ENCODE results near the gene SLC25A1.

Gene SLC25A1

GRCh38 chr22:19142394-19142793, 36.1 kb downstream of the SLC25A1 start:
- in situ Hi-C loops (cut with HindIII; ENCODE audit: low pct_unique_long_range_greater_than_20kb, low sequenced_read_pairs) = no loop called here
- no peak for TF ChIP-seq JUND (IDR thresholded peaks at IDR 0.05; ENCODE audit: low read depth)
- no peak for DNase-seq (ENCODE audit: low read depth in 1 of 2, low spot score in 1 of 2)

GRCh38 chr22:19139974-19140373, 38.6 kb downstream of the SLC25A1 start:
- TF ChIP-seq JUND (IDR thresholded peaks at IDR 0.05; ENCODE audit: low read depth) = no peak
- in situ Hi-C loops (cut with HindIII; ENCODE audit: low pct_unique_long_range_greater_than_20kb, low sequenced_read_pairs) = no loop called here
- DNase-seq (ENCODE audit: low read depth in 1 of 2, low spot score in 1 of 2) = no peak

GRCh38 chr22:19139001-19139356, 39.6 kb downstream of the SLC25A1 start:
- no peak for TF ChIP-seq JUND (IDR thresholded peaks at IDR 0.05; ENCODE audit: low read depth)
- in situ Hi-C loops (cut with HindIII; ENCODE audit: low pct_unique_long_range_greater_than_20kb, low sequenced_read_pairs) = no loop called here
- DNase-seq (ENCODE audit: low read depth in 1 of 2, low spot score in 1 of 2) = no peak

GRCh38 chr22:19138217-19139000, 40.1 kb downstream of the SLC25A1 start:
- no peak for TF ChIP-seq JUND (IDR thresholded peaks at IDR 0.05; ENCODE audit: low read depth)
- no peak for DNase-seq (ENCODE audit: low read depth in 1 of 2, low spot score in 1 of 2)
- in situ Hi-C loops (cut with HindIII; ENCODE audit: low pct_unique_long_range_greater_than_20kb, low sequenced_read_pairs) = no loop called here

DNA sequence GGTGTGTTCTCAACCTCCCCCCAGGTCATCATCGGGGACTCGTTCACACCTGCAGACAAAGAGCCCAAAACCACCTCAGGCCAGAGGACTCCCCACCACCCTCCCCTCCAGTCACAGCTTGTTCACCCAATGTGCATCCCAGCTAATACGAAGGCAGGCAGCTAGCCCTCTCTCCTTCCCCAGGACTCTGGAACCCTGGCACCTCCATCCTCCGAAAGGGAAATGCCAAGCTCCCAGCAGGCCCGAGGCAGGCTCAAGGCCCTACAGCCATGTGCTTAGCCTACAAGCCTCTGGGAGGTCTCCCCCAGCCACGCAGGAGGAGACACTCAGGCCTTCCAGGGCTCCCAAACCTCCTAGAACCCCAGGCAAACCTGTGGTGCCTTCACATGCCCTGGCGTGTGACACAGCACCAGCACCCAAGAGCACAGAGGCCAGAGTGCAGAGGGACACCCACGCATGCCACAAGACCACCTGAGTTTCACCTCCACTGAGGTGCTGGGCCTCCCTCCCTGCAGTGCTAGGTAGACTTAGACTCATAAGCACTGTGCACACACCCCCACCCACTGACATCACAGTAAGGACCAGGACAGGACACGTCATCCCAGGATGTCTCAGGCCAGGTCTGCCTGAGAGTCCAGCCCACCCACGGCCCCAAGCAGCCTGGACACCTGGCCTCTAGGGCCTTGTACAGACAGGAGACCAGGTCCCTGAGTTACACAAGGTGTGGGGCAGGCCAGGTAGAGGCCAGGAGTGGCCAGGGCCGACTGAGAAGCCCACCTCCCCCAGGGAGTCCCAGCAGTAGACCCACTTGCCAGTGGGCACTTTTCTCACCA, 40.9 kb downstream of the SLC25A1 start:
- in situ Hi-C loops (cut with HindIII; ENCODE audit: low pct_unique_long_range_greater_than_20kb, low sequenced_read_pairs) = no loop called here
- TF ChIP-seq JUND (IDR thresholded peaks at IDR 0.05; ENCODE audit: low read depth) = no peak
- no peak for DNase-seq (ENCODE audit: low read depth in 1 of 2, low spot score in 1 of 2)

DNA sequence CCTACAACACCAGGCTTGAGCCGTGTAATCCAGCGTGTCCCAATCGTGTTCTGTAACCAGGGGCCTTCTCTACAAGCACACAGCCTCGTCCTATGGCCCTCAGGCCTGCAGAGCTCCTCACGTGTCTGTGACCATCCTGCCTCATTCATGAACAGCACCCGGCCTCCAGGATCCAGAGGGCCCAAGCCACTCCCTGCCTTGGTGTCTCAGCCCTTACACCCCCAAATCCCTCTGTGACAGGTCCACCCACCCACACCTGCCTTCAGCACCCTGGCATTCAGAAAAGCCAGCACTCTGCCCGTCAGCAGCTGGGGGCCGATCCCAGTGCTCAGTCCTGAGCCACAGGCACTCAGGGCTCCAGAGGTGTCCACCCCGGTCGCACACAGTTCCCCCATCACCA, 41.6 kb downstream of the SLC25A1 start:
- in situ Hi-C loops (cut with HindIII; ENCODE audit: low pct_unique_long_range_greater_than_20kb, low sequenced_read_pairs) = no loop called here
- DNase-seq (ENCODE audit: low read depth in 1 of 2, low spot score in 1 of 2) = no peak
- TF ChIP-seq JUND (IDR thresholded peaks at IDR 0.05; ENCODE audit: low read depth) = no peak

DNA sequence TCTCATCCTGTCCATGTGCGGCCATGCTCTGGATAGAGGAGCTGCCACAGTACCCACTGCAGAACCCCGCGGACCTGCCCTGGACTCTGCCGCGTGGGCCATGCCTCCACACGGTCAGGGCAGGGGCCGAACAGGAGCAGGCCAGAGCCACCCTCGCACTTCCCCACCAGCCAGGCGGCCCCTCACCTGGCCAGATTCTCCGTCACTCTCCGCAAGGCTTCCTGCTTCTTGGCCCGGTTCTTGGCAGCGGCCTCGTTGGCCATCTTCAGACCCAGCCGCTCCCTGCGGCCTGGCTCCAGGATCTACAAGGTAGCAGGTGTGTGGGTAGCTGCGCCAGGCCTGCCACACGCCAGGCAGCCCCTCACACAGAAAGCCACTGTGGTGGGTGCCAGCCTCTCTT, 43.7 kb downstream of the SLC25A1 start:
- no peak for TF ChIP-seq JUND (IDR thresholded peaks at IDR 0.05; ENCODE audit: low read depth)
- in situ Hi-C loops (cut with HindIII; ENCODE audit: low pct_unique_long_range_greater_than_20kb, low sequenced_read_pairs) = no loop called here
- DNase-seq (ENCODE audit: low read depth in 1 of 2, low spot score in 1 of 2) = no peak

DNA sequence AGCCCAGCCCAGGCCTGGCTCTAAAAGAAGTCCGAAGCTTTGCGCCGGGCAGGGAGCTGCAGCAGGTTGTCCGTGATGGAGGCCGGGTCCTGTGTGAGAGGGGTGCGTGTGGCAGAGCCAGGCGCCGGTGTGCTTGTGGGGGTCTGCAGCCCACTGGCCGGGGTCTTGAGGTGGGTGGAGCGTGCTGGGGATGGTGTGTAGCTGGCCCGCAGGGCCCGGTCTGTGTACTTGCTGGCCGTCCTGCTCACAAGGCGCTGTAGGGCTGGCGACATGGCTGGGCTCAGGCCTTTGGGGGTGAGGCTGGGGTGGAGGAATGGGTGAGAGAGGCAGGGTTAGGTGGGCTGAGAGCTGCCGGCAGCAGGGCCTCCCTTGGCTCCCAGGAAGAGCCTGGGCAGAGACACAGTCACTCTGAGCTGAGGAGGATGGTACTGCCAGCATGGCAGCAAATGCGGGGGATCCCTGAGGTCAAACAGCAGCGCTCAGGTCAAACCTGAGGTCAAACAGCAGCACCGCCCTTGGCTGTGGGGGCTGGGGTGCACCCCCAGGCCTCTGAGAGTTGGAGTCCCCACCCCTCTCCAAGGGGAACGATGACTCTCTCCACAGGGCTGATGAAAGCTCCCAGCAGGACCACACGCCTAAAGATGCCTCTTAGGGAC, 44.2 kb downstream of the SLC25A1 start:
- in situ Hi-C loops (cut with HindIII; ENCODE audit: low pct_unique_long_range_greater_than_20kb, low sequenced_read_pairs) = no loop called here
- DNase-seq (ENCODE audit: low read depth in 1 of 2, low spot score in 1 of 2) = no peak
- no peak for TF ChIP-seq JUND (IDR thresholded peaks at IDR 0.05; ENCODE audit: low read depth)

DNA sequence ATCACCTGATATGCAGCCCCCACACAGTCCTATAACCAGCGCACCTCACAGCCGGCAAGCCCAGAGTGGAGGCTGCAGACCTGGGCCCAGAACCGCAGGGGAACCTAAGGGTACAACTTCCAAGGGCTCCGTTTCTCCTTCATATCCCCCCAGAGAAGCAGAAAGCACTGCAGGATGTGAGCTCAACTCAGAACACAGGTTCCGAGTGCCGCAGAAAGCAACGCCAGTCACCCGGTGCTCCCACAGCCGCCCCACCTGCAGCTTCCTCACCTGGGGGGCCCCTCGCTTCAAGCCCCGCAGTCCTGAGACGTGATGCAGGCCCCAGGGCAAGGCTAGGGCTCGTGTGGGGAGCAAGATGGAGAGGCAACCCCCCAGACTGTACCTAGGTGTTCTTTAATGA, 45.0 kb downstream of the SLC25A1 start:
- no peak for TF ChIP-seq JUND (IDR thresholded peaks at IDR 0.05; ENCODE audit: low read depth)
- in situ Hi-C loops (cut with HindIII; ENCODE audit: low pct_unique_long_range_greater_than_20kb, low sequenced_read_pairs) = no loop called here
- no peak for DNase-seq (ENCODE audit: low read depth in 1 of 2, low spot score in 1 of 2)

DNA sequence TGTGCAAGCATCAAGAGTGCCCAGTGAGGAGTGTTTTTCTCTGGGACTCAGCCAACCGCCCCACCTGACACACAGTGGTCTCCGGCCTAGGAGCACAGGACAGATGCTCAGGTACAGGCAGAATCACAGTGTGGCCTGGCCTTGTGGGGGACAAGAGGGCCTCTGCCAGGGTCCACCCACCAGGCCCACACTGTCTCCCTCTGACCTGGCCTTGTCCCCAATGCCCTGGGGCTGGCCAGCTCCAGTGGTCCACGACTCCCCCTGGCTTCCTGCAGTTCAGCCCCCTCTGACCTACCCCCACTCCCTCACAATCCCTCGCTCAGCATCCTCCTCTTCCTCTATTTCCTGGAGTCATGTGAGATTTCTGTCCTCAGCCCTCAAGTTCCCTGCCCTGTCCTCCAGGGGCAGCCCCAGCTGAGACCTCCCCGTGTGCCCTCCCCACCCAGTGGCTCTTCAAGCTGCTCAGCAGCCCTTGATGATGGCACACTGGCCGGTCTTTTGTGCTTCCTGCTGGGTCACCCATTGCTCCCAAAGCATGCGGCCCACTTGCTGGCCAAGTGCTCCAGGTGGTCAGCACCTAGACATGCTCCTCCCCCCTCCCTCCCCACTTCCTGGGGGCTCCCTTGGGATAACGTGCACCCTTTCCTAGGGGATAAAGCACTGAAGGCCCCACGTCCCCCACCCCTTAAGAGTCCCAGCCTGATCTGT, 45.7 kb downstream of the SLC25A1 start:
- in situ Hi-C loops (cut with HindIII; ENCODE audit: low pct_unique_long_range_greater_than_20kb, low sequenced_read_pairs) = no loop called here
- no peak for TF ChIP-seq JUND (IDR thresholded peaks at IDR 0.05; ENCODE audit: low read depth)
- no peak for DNase-seq (ENCODE audit: low read depth in 1 of 2, low spot score in 1 of 2)

DNA sequence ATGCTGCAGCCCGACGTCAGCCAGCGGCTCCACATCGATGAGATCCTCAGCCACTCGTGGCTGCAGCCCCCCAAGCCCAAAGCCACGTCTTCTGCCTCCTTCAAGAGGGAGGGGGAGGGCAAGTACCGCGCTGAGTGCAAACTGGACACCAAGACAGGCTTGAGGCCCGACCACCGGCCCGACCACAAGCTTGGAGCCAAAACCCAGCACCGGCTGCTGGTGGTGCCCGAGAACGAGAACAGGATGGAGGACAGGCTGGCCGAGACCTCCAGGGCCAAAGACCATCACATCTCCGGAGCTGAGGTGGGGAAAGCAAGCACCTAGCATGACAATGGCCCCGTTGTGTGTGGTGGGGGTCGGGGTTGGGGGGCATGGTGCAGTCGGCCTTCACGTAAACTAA, 46.4 kb downstream of the SLC25A1 start:
- DNase-seq (ENCODE audit: low read depth in 1 of 2, low spot score in 1 of 2) = no peak
- in situ Hi-C loops (cut with HindIII; ENCODE audit: low pct_unique_long_range_greater_than_20kb, low sequenced_read_pairs) = no loop called here
- TF ChIP-seq JUND (IDR thresholded peaks at IDR 0.05; ENCODE audit: low read depth) = no peak

- no peak for TF ChIP-seq JUND (IDR thresholded peaks at IDR 0.05; ENCODE audit: low read depth)
- in situ Hi-C loops (cut with HindIII; ENCODE audit: low pct_unique_long_range_greater_than_20kb, low sequenced_read_pairs) = no loop called here
- no peak for DNase-seq (ENCODE audit: low read depth in 1 of 2, low spot score in 1 of 2)
Observed at GRCh38 chr22:19131685-19132015, 46.9 kb downstream of the SLC25A1 start.

Data from T47D (cell line).